ENCODE data around the gene CDH23. TPM values are rescaled to one million over a fixed set of nuclear protein-coding genes. Genes with fewer than 3 reads are reported as not detected.

CDH23 gene
- total and polyA plus RNA-seq, 2 of the 8 experiments (the other 6 are each of a cell fraction or from before 2014, with no cell fraction given): 1.9 to 4.9 TPM

DNA sequence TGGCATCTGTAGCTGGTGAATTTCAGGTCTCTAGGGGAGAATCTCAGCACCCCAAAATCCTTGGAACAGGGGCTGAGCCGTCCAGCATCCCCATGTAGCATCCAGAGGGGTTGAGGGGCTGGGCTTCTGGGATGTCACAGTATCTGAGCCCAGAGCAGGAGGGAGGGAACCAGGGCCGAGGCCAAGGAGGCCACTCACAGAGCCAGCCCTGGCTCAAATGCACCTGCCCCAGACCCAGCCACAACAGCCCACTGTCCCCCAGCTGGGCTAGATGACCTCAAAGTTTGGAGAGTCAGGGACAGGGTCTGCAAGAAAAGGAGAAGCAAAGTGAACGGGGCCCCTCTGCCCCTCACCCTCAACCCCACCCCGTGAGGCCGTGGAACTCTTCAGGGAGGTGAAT, 354.3 kb downstream of the CDH23 start (continued):
- TF ChIP-seq CHD7 (IDR thresholded peaks at IDR 0.05; ENCODE audit: insufficient replicate concordance, low read length) (no peak), RFX5 (IDR thresholded peaks at IDR 0.05; ENCODE audit: borderline replicate concordance, low read depth, low read length) (no peak)
